AG04450 (cell line): Measurements from ENCODE around the gene DDX25. TPM values are rescaled to one million over a fixed set of nuclear protein-coding genes. Genes with fewer than 3 reads are reported as not detected.
A peak's percentile ranks its signal among the peaks of the same experiment; 100 is the strongest.

Experiments
- CTCF ChIA-PET: fragments of 300-600, 350-600 bp; formaldehyde crosslinking; extraction: SDS; loops from one replicate; lab custom pipeline; 2022; ENCODE audit warnings: antibody characterized with exemption, inconsistent platforms; lab: Charles Lee
- POLR2A ChIA-PET: fragments of 350-600 bp; formaldehyde crosslinking; extraction: SDS; loops from one replicate; lab custom pipeline; 2021; ENCODE audit warnings: antibody characterized with exemption, inconsistent platforms; lab: Yijun Ruan, JAX
- DNase-seq: peaks from one replicate; pipeline ENCODE4 v3.0.0-alpha.2; 2011; ENCODE audit warnings: low read depth, low spot score
- H3K27ac ChIP-seq: one replicate; pipeline ENCODE4 v1.5.1; 2012; ENCODE audit warnings: low read depth, low read length, control low read depth
- H3K27me3 ChIP-seq: one replicate; pipeline ENCODE4 v1.6.0; 2012; ENCODE audit warnings: low read length; ENCODE audit not compliant: control insufficient read depth, insufficient read depth
- H3K4me3 ChIP-seq: 2 replicates; pipeline ENCODE4 v1.5.1; 2011; ENCODE audit warnings: mild to moderate bottlenecking, low read depth, low read length, control low read depth
- H3K9me3 ChIP-seq: 2 replicates; pipeline ENCODE4 v1.5.1; 2012; ENCODE audit warnings: low read length; ENCODE audit not compliant: control insufficient read depth, insufficient read depth
- polyA plus RNA-seq: library from polyadenylated mRNA; depleted of rRNA; stranded (reverse); fragments of >200 nt; gene quantifications from 2 replicates; pipeline ENCODE4 v1.2.3, GENCODE V29; 2011
- TF ChIP-seq, protein P1 (sequence below): IDR thresholded peaks from 2 replicates; pipeline ENCODE4 v1.5.1; 2011; ENCODE audit warnings: low read depth, low read length, control low read depth, inconsistent platforms

The DDX25 gene
- polyA plus RNA-seq, 1 experiment: not detected

DNA sequence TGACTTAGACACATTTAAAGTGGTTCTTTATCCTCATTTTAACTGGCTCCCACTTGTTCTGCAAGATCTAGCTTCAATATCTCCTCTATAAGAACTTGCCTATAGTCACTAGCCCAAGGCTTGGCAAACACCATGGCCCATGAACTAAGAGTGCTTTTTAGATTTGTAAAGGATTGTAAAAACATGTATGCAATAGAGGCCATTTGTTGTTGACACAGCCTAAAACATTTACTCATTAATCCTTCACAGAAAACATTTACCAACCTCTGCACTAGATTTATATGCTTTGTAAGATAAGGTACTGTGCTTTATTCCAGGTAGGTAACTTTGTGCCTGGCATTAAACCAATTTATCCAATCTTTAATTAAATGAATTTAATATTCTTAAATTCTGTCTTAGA lies 11.3 kb upstream of the DDX25 start:
- H3K9me3 ChIP-seq: no peaks in the 10 kb centered on the region; the same call in 1 of the 2 replicates
- ChIA-PET POLR2A (no interaction called here), CTCF (interaction anchor here (0.7 to 1.6 kb wide), 2 partner anchors 30 to 221 kb away, joined by 3 to 4 read pairs; no protein-coding TSS in a partner anchor)
- no peak overlapping the region for H3K4me3 ChIP-seq
- TF ChIP-seq, protein P1, sequence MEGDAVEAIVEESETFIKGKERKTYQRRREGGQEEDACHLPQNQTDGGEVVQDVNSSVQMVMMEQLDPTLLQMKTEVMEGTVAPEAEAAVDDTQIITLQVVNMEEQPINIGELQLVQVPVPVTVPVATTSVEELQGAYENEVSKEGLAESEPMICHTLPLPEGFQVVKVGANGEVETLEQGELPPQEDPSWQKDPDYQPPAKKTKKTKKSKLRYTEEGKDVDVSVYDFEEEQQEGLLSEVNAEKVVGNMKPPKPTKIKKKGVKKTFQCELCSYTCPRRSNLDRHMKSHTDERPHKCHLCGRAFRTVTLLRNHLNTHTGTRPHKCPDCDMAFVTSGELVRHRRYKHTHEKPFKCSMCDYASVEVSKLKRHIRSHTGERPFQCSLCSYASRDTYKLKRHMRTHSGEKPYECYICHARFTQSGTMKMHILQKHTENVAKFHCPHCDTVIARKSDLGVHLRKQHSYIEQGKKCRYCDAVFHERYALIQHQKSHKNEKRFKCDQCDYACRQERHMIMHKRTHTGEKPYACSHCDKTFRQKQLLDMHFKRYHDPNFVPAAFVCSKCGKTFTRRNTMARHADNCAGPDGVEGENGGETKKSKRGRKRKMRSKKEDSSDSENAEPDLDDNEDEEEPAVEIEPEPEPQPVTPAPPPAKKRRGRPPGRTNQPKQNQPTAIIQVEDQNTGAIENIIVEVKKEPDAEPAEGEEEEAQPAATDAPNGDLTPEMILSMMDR: no peak
- H3K27ac ChIP-seq: no peak overlapping the region
- H3K27me3 ChIP-seq: no peaks in the 10 kb centered on the region
- no peak for DNase-seq

DNA sequence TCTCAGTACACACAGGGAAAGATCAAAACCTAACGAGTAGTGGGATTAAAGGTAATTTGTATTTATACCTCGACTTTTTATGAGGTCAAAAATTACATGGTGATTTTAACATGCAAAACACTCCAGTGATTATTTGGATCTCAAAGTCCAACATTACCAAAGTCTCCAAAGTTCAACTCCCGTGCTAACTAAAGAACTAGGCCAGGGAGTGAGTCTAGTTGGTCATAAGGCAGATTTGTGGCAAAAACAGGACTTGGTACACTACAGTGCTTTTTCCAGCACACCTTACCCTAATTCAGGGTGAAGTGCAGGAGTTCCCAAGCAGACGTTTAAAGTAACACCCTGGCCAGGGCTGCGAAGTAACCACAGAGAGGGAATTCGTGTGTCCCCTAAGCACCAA lies 2.4 kb upstream of the DDX25 start:
- ChIA-PET POLR2A (no interaction called here), CTCF (no interaction called here)
- H3K27ac ChIP-seq: no peak overlapping the region
- TF ChIP-seq, protein P1: no peak
- no peaks in the 10 kb centered on the region; the same call in 1 of the 2 replicates for H3K9me3 ChIP-seq
- H3K4me3 ChIP-seq: no peak overlapping the region
- DNase-seq: no peak
- peaks cover 22% of the 10 kb centered on the region for H3K27me3 ChIP-seq

DNA sequence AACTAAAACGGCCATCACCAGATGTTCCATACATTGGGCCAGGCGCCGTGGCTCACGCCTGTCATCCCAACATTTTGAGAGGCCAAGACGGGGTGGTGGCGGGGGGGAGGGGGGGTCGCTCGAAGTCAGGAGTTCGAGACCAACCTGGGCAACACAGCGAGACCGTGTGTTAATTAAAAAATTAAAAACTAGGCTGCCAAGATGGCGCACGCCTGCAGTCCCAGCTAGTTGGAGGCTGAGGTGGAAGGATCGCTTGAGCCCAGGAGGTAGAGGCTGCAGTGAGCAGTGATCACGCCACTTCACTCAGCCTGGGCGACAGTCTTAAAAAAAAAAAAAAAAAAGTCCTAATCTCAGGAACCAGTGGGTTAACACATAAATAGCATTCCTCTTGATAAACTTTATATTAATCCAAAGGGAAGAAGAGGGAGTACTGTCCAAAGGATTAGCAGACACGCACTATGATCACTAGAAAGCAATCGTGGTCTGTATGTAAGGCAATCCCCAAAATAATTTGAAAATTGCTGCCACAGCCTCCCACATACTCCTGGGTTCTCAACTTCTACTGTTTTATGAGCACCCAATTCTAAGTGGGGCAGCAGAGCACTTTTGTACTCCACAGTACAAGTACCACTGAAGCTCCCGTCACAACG lies 1.9 kb upstream of the DDX25 start:
- ChIA-PET POLR2A (interaction anchor here (0.7 to 1.3 kb wide), 3 partner anchors 15 to 242 kb away, joined by 3 to 16 read pairs (median 4); partner anchors contain the start of gene HYLS1), CTCF (interaction anchor here (0.5 to 1.7 kb wide), 4 partner anchors 15 to 291 kb away, joined by 3 to 6 read pairs (median 4); partner anchors contain the start of genes CDON and HYLS1)
- peaks cover 22% of the 10 kb centered on the region for H3K27me3 ChIP-seq
- H3K4me3 ChIP-seq: peak overlapping the region; percentile 83
- TF ChIP-seq, protein P1: no peak
- peak overlapping the region; percentile 55 for H3K27ac ChIP-seq
- no peaks in the 10 kb centered on the region; the same call in 1 of the 2 replicates for H3K9me3 ChIP-seq
- DNase-seq: no peak

DNA sequence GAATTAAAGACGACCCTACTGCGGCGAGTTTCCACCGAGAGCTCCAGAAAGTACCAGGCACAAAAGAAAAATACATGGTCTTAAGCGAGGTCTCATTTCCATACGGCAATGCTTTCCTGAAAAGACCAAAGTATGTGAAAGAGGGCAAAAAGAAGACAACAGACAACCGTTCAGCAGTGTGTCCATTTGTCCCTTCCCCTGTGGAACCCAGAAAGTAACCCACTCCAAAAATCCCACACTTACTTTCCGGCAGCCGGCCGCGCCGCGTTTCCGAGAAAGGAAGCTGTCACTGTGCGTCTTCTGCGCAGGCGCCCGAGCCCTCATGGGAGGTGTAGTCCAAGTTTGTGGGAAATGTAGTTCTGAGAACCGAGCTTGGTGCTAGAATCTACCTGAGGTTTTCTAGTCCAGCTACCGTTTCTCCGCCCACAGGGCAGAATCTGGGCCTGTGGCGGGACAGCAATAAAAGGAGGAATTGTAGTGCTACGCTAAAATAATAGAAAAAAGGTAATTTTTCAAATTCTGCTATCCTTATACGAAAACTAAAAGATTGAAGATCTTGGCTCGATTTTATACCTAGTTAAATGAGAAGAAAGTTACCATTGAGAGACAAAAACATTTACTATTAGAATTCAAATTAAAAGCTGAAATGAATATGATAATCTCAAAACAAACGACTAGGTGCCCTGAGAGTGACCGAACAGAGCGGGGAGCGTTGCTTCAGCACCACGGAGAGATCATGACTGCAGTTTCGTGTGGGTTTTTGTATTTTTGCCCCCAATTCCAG lies 1.2 kb upstream of the DDX25 start, which contains the start of gene PUS3:
PUS3 (minus strand) TSS at position 280 of the 784 bp plus-strand sequence. CDS start 6,922 bp downstream, outside the sequence.
- Histone ChIP-seq H3K27ac (peak within 1 kb of the TSS; percentile 55), H3K27me3 (peaks cover 22% of the 10 kb centered on the region), H3K4me3 (peak within 1 kb of the TSS; percentile 83), H3K9me3 (no peaks in the 10 kb centered on the region; the same call in 1 of the 2 replicates)
- POLR2A ChIA-PET: interaction anchor here (0.5 to 1.3 kb wide), 4 partner anchors 15 to 241 kb away, joined by 3 to 16 read pairs (median 4); partner anchors contain the start of gene HYLS1
- TF ChIP-seq, protein P1: no peak
- peak; percentile 48 for DNase-seq
- CTCF ChIA-PET: interaction anchor here (0.5 to 1.7 kb wide), 5 partner anchors 12 to 291 kb away, joined by 3 to 6 read pairs (median 4); partner anchors contain the start of genes CDON and HYLS1
